Psoas muscle (tissue), 8 donors: ENCODE measurements around the gene UXS1. TPM values are rescaled to one million over a fixed set of nuclear protein-coding genes. Genes with fewer than 3 reads are reported as not detected.
A peak's percentile ranks its signal among the peaks of the same experiment; 100 is the strongest.

Source experiments
- ATAC-seq, 4 donors: fragments of 200-7000 bp; cut with Tn5 transposase; one replicate each; pipeline ENCODE4 v1.9.1; 2020; ENCODE audit warnings: moderate library complexity in 3 of 4, mild to moderate bottlenecking in 2 of 4
- DNase-seq, 2 donors: peaks; one replicate each; pipeline ENCODE4 v3.0.0-alpha.2; 2020
- H3K27ac ChIP-seq: fragments of 200-600 bp; one replicate; pipeline ENCODE4 v1.8.0; 2022
- H3K27me3 ChIP-seq, 3 donors: fragments of 200-600 bp in 1 of 3; one replicate each; pipeline versions ENCODE4 v1.6.1 to v1.8.0; 2013 to 2022; ENCODE audit warnings: low read length in 2 of 3, mild to moderate bottlenecking in 2 of 3, moderate library complexity in 1 of 3; ENCODE audit not compliant: insufficient read depth in 3 of 3
- H3K36me3 ChIP-seq, 2 donors: fragments of 200-600 bp in 1 of 2; one replicate each; pipeline versions ENCODE4 v1.6.1 to v1.8.0; 2013 to 2022; ENCODE audit warnings: low read depth in 1 of 2, mild to moderate bottlenecking in 1 of 2, moderate library complexity in 1 of 2; ENCODE audit not compliant: insufficient read depth in 1 of 2
- H3K4me1 ChIP-seq: fragments of 200-600 bp; one replicate; pipeline ENCODE4 v1.8.0; 2022
- H3K4me3 ChIP-seq: fragments of 200-600 bp; one replicate; pipeline ENCODE4 v1.8.0; 2022; ENCODE audit warnings: mild to moderate bottlenecking
- H3K9me3 ChIP-seq: fragments of 200-600 bp; one replicate; pipeline ENCODE4 v1.8.0; 2022
- CTCF ChIP-seq: fragments of 200-600 bp; IDR thresholded peaks from one replicate; pipeline ENCODE4 v1.8.0; 2022; ENCODE audit warnings: antibody characterized with exemption
- WGBS, 3 donors: extraction: QIAGEN DNeasy Blood & Tissue Kit; methylation state at CpG; one replicate each; pipeline versions ENCODE4 v1.1.6 to v1.1.7; 2013; 5-methylcytosine and 5-hydroxymethylcytosine counted together
- intact Hi-C, 2 donors: fragments of 100-400 bp; cut with DNase I; formaldehyde crosslinking; loops; one replicate each; pipeline versions ENCODE4 v1.11.0 to v1.14.2; 2022
- polyA plus RNA-seq, 3 donors: library from polyadenylated mRNA; stranded (reverse); fragments of 200-250 nt; gene quantifications; one replicate each; pipeline ENCODE4 v1.2.3, GENCODE V29; 2013
- total RNA-seq, 4 donors: library from RNA; stranded (reverse); fragmentation: NEBNext Ultra II Directional in 2 of 4; extraction: Animal tissue kit (Norgen Biotek cat#: 25700) in 2 of 4; gene quantifications; one replicate each; pipeline versions ENCODE4 v1.2.1 to v1.2.4, GENCODE V29; 2021 to 2023
- donor health status: healthy with polysubstance abuse.
- donor health status: DM: no; HTN: no; CAD: no; lungs with moderate emphysema.
- donor health status: Bipolar disorder and iron deficiency.
- donor health status: healthy.
- donor health status: DM: yes; HTN: yes; CAD: no.
- donor health status: DM: no; HTN: no; CAD: no.
- donor health status: DM: no; HTN: no; CAD: no.
- donor health status: DM: yes; HTN: yes; CAD: no.

The UXS1 gene
- total and polyA plus RNA-seq, 7 donors: 12.2 to 36.0 (median 22.5) TPM

- ATAC-seq (no peak), DNase-seq (no peak)
- Histone ChIP-seq H3K4me3 (no peak overlapping the region), H3K27me3 (no peaks in the 10 kb centered on the region), H3K36me3 (peaks cover 0 to 24% of the 10 kb centered on the region in 2 donors), H3K4me1 (no peaks in the 10 kb centered on the region), H3K27ac (no peak overlapping the region), H3K9me3 (no peaks in the 10 kb centered on the region)
- no peak for TF ChIP-seq CTCF
- 88 to 93% (median 92%) methylated on average over 5 of the region's 5 CpGs for WGBS, 3 donors
- intact Hi-C loops: loop anchor here (5.0 to 10.0 kb wide), 3 partner anchors 443 to 525 kb away; no protein-coding TSS in a partner anchor
Observed at GRCh38 chr2:106099691-106100090, 94.4 kb downstream of the UXS1 start.

- Histone ChIP-seq H3K9me3 (no peaks in the 10 kb centered on the region), H3K27me3 (no peaks in the 10 kb centered on the region), H3K4me1 (no peaks in the 10 kb centered on the region), H3K27ac (no peak overlapping the region), H3K4me3 (no peak overlapping the region), H3K36me3 (peaks cover 3 to 30% of the 10 kb centered on the region in 2 donors)
- DNase-seq: no peak
- ATAC-seq: peak in 2 of 4 donors; percentile 33 to 50
- WGBS, 3 donors: 67 to 74% (median 70%) methylated on average over 9 of the region's 9 CpGs
- TF ChIP-seq CTCF: no peak
- intact Hi-C loops: loop anchor here in 1 of 2 donors (10.0 kb wide), 1 partner anchor 524 kb away; no protein-coding TSS in a partner anchor
Observed at GRCh38 chr2:106098664-106099063, 95.4 kb downstream of the UXS1 start.

DNA sequence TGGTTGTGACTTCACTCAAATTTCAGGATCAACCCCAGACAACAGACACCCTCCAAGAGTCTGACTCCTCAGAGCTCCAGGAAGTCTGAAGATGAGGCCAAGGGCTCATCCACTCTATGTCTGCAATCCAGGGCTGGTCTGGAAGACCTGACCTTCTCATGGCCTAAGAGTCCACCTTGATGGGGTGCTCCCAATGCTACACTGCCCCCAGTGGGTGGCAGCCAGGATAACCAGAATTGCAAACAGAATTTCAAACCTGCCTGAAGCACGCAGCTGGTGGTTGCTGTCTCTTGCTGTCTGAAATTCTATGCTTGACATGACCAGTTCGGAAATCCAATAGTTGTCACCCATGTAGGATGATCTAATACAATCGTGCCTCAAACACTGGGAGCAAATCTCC lies 96.0 kb downstream of the UXS1 start:
- H3K4me1 ChIP-seq: no peaks in the 10 kb centered on the region

DNA sequence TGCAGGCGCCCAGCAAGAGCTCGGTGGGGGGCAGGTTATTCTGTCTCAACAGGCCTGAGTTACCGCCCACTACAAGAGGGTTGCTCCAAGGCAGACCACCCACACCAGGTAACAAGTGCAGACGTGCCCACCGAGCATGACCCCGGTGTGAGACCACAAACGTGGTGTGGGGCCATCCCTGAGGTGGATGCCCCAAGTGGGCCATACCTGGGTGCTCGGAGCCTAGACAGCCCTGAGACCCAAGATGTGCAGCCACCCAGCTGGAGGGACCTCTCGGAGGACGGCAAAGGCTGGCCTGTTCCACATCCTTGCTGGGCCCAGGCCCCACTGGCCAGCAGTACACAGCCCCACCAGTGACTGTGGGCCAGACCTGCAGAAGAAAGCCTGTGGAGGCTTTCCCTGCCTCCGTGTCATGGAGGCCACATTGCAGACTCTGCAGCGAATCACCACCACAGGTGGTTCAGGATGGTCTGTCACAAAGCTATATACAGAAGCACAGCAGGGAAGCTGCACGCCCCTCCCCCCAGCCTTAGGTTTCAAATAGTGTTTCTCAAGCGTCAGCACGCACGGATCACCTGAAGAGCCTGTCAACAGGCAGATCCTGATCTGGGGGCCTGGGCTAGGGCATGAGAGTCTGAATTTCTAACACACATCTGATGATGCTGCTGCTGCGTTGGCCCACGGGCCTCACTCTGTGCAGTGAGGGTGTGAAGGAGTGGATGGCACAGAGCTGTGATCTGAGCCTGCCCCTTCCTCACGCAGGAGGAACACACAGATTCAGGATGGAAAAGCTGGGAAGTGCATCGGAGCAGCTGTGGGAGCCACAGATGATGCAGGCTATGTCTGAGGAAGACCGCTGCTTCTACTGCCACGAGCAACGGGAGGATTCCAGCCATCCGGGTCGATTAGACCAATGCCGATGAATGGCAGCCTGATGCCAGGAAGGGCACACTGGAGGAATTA lies 96.8 kb downstream of the UXS1 start:
- peak in 3 of 4 donors; percentile 24 to 45 (median 36) for ATAC-seq
- Histone ChIP-seq H3K27me3 (no peaks in the 10 kb centered on the region), H3K36me3 (peaks cover 3 to 42% of the 10 kb centered on the region in 2 donors), H3K4me3 (no peak overlapping the region), H3K9me3 (no peaks in the 10 kb centered on the region), H3K27ac (no peak overlapping the region), H3K4me1 (no peaks in the 10 kb centered on the region)
- no peak for TF ChIP-seq CTCF
- no peak for DNase-seq
- intact Hi-C loops: loop anchor here in 1 of 2 donors (10.0 kb wide), 1 partner anchor 523 kb away; no protein-coding TSS in a partner anchor
- WGBS, 3 donors: 87 to 94% (median 91%) methylated on average over 26 of the region's 26 CpGs

More for the DNA sequence above, 96.0 kb downstream of the UXS1 start:
- peak; percentile 15 for TF ChIP-seq CTCF
- intact Hi-C loops: loop anchor here in 1 of 2 donors (10.0 kb wide), 1 partner anchor 523 kb away; no protein-coding TSS in a partner anchor
- Histone ChIP-seq H3K36me3 (peaks cover 3 to 34% of the 10 kb centered on the region in 2 donors), H3K27me3 (no peaks in the 10 kb centered on the region), H3K4me3 (no peak overlapping the region), H3K9me3 (no peaks in the 10 kb centered on the region), H3K27ac (no peak overlapping the region)
- 43 to 49% (median 48%) methylated on average over 3 of the region's 3 CpGs for WGBS, 3 donors
- peak; percentile 24 to 89 (median 68) for ATAC-seq
- no peak for DNase-seq
